GM12801 (cell line): Measurements from ENCODE around the gene LRRC74B.

Experiments
- CTCF ChIP-seq: IDR thresholded peaks from one replicate; pipeline ENCODE4 v1.5.1; 2011; ENCODE audit warnings: control low read depth; ENCODE audit not compliant: insufficient read length; ENCODE audit errors: extremely low read depth

Gene LRRC74B

DNA sequence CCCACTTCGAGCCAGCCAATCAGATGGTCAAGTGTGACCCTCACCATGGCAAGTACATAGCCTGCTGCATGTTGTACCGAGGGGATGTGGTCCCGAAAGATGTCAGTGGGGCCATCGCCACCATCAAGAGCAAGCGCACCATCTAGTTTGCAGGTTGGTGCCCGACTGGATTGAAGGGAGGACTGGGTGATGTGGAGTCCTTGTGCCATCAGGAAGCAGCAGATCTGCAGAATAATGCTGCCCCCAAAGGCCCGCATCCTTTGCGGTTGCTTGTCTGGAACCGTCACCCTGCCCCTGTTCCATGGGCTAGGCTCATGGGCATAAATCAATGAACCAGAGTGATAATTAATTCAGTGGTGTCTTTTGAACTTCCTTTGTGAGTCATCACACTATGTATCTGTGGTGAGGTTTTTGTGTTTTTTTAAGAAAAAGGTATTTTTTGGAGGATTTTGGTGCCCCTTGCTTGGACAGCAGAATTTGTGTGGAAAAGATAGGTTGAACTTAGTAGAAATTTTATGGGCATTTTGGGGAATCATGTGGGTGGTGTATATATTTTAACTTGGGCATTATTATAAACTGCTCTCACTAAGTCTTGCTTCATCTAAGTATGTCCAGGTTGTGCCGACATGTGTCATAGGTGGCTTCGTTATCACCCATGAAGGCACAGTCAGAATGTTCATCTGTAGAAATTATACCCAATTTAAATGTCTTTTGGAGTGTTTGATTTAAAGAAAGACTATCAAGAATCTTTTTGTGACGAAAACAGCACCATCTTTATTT lies 22.3 kb downstream of the LRRC74B start:
- no peak for TF ChIP-seq CTCF

DNA sequence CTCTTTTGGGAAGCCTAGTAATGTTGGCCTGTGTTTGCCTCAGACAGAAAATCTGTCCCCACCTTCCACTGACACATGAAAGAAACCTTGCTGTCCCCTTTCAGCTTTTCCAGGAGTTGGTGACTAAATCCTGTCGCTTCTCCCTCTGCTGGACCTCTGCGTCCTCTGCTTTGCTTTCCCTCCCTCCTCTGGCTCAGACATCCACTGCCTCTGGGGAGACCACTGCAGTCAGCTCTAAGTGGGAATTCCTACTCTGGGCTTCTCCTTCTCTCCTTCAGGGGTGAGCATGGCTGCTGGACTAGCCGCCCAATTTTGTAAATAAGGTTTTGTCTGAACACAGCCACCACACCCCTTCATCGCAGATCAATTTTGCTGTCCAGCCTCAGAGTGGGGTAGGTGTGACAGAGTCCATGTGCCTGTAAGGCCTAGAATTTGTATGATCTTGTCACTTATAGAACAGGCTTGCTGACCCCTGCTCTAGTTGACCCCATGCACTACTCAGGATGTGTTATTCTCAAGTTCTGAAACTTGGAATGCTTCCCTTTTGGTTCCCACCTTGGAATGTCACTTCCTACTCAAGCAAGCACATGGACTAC lies 23.0 kb downstream of the LRRC74B start:
- no peak for TF ChIP-seq CTCF

DNA sequence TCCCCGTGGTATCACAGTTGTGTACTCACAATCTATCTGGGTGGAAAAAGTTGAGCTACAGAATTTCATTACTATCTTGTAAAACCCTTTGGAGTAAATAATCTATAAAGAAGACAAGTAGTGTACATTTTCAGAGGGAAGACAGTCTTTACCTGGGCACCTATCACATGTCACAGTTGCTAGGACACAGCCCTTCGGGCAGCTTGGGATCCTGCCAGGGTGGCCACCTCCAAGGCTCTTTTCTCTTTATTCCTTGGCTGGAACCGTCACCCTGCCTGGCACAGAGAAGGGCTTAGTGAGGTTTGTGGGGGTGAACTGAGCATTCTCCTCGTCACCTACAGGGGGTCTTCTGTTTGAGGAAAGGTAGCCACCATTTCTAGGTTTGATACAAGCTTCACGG lies 23.6 kb downstream of the LRRC74B start:
- no peak for TF ChIP-seq CTCF

- TF ChIP-seq CTCF, result no peak
Measured at GRCh38 chr22:21070690-21071615, 25.2 kb downstream of the LRRC74B start.

DNA sequence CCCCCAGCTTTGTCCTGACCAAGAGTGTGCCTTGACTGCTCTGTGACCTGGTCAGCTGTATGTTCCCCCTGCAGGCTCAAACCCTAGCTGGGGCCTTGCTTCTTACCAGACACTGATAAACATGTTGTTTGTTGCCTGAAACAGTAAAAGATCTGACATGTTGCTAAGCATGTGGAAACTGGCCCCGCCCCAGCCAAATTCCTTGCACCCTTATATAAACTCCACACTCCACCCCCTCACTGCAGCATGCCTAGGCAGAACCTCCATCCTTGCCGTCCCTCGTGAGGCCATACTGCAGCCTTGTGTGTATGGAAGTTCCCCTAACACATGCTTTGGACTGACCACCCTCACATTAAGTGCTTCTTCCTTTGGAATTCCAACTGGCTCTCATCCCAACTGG lies 27.3 kb downstream of the LRRC74B start:
- TF ChIP-seq CTCF, result no peak

GRCh38 chr22:21073482-21073881 lies 27.7 kb downstream of the LRRC74B start:
- no peak for TF ChIP-seq CTCF

DNA sequence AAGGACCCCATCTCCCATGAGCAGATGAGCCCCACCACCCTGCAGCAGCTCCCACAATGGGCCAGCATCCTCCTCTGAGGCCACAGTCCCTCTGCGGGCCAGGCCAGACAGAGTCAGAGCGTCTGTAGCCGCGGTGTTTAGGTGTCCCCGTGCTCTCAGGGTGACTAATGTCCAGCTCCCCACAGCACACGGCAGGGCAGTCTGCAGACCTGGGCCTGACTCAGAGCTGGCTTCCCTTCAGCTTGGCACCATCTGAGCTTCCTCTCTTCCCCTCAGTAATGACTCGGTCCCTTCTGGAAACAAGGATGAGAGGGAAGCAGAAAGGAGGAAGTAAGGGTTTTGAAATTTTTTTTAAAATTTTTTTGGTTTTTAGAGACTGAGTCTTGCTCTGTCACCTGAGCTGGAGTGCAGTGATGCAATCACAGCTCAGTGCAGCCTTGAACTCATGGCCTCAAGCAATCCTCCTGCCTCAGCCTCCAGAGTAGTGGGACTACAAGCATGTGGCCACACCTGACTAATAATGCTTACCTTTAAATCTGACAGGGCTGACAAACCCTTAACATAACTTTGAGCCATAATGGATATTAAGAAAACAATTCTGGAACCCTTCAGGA lies 28.5 kb downstream of the LRRC74B start:
- no peak for TF ChIP-seq CTCF
